HTR-8/SVneo (cell line): ENCODE data around the gene BPIFB2.
"Not testable (repeated sequence)": the region's sequence is repeated elsewhere in the genome, so short reads cannot be mapped to it uniquely, and the experiment has no call there.

ENCODE experiments used
- DNase-seq: peaks from one replicate; pipeline ENCODE4 v3.0.0; 2011; ENCODE audit warnings: low spot score, mixed read lengths; ENCODE audit not compliant: insufficient read length
- FAIRE-seq: peaks from 2 replicates; lab custom pipeline; 2011; peaks lifted over from hg19 to GRCh38; lab: Jason Lieb, UNC

BPIFB2 gene, protein sequence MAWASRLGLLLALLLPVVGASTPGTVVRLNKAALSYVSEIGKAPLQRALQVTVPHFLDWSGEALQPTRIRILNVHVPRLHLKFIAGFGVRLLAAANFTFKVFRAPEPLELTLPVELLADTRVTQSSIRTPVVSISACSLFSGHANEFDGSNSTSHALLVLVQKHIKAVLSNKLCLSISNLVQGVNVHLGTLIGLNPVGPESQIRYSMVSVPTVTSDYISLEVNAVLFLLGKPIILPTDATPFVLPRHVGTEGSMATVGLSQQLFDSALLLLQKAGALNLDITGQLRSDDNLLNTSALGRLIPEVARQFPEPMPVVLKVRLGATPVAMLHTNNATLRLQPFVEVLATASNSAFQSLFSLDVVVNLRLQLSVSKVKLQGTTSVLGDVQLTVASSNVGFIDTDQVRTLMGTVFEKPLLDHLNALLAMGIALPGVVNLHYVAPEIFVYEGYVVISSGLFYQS

DNA sequence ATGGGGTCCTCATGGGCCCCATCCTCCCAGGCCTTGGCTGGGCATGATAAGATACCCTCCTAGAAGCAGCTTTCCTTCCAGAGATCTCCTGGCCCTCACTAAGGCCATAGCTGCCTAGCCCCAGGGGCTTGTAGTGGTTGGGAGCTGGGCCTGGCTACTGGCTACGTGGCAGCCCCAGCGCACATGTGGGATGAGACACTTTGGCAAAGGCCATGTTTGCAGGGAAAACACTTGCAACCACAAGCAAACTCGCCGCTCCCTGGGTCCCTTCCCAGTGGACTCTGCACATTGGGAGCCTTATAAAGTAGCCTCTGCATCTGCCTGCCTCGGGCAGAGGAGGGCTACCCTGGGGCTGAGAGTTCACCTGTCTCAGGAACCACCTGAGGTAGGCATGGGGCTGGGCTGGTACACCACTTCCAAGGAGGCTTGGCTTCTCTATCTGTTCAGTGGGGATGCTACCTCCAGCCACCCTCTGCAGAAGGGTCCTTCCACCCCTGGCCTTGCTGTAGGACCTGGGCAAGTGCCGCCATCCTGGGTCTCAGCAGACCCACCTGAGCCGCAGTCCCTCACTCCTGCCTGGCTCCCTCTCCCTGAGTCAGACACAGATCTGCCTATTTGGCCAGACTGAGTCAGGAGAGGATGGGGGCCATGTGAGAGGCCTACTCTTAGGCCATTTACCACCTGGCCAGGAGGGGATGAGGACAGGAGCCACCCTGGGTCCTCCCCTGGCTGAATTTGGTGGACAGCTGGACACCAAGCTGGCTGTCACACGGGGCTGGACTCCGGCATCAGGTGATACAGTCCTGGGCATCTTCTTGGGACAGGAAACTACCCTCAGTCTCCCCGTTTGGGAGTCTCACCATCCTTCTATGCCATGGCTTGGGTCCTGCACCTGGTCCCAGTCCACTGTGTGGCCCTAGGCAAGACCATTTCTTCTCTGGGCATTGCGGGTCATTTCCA lies at the start of gene BPIFB2:
TSS of gene BPIFB2 (plus strand) at position 329 of the 960 bp plus-strand sequence. CDS start 871 bp downstream, outside the sequence.
- FAIRE-seq = no peak
- no peak for DNase-seq

DNA sequence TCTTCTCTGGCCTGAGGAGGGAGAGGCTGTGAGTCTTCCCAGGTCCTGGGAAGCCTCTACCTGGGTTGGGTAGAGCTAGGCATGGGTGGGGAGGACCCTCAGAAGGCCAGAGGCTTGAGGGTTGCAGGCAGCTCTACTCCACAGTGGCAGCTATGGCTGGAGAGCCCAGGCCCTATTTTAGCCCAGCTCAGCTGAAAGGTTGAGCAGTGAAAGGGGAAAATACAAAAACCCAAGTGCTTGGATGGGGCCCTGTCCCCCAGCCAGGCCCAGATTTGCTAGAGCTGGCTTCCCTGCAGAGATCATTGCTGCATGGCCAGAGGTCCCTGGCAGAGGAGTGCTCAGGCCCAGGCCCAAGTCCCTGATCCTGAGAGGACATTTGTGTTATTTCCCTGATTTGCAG lies 48.9 kb upstream of the BPIFB2 start:
- DNase-seq (no peak), FAIRE-seq (no peak)

DNA sequence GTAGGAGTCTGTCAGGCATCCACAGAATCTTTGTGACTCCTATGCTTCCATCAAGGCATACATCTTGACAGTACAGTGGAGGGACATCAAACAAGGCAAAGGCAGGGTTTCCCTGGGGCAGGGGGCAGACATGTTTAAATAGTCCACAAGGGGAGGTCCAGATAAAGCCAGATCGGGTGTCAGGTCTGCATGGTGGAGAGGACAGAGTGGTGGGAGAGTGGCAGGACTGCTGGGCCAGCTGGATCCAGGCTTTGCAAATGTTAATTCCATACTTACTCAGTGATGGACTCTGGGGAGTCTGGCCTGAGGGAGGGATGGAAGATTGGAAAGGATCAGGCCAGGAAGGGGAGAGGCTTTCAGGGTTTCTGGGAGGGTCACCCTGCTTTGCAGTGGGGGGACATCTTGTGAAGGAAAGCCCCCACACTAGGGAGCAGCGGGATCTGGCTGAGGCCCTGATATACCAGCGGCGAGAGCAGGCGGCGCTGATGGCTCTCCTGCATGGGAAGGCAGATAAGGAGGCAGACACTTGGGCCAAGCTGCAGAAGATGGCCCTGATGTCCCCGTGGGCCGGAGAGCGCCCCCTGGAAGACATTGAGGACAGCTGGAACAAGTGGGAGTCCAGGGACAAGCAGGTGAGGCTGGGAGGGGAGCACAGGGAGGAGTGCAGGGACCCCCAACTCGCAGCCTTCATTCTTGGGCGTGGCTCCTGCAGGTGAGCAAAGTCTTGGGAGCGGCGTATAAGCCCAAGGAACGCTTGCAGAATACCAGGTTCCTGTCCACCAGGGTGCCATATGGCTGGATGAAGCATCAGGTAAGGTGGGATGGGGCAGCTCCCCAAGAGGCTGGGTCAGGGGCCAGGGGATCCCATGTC lies 47.9 kb upstream of the BPIFB2 start:
- FAIRE-seq = peak; percentile 13

DNA sequence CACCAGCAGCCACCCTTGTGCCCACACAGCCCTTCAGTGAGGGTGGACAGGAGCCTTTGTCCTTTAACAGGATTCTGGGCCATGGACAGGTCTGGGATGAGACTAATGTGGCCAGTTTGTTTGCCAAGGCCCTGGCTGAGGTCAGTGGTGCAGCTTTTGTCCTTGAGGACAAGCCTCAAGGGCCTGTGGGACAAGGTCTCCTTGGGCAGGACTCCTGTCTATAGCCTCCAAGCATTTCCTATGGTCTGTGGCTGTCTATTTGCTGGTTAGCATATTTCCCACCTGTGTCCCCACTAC lies 47.3 kb upstream of the BPIFB2 start:
- no peak for FAIRE-seq
- DNase-seq = no peak

More for the DNA sequence above, 47.9 kb upstream of the BPIFB2 start:
- no peak for DNase-seq

DNA sequence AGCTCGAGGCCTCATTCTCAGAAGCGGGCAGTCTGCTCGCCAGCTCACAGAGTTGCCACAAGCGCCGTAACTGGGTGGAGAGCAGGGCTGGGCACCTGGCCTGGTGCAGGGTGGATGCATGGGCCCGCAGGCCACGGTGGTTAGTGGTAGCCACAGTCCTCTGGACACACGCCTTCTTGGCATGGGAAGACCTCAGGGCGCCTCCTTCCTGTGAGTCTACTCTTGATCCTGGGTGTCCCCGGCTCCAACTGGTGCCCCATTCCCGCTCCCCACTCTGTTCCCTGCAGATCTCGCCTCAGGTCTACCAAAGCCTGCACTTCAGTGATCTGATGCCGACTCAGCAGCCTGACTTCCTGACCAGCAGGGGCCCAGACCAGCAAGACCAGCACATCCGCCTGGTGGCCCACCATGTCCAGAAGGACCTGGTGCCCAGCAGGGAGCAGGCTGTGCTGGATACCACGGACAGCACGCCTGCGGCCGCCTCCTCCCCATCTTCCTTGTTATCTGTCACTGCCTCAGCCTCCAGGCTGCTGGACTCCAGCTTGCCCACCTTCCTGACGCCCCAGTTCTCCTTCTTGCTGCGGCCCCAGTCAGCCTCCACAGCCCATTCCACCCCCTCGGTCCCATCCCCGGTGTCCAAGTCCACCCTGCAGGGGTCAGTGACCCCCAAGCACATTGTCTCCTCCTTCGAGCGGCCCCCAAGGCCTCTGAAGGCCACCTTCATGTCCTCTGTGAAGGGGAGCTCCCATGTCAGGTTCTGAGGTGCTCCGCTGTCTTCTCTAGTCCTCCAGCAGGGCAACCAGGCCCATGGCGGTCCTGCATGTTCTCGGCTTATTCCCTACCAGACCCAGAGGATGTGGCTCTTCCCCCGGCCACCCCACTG lies 46.4 kb upstream of the BPIFB2 start:
- no peak for FAIRE-seq
- DNase-seq = no peak

DNA sequence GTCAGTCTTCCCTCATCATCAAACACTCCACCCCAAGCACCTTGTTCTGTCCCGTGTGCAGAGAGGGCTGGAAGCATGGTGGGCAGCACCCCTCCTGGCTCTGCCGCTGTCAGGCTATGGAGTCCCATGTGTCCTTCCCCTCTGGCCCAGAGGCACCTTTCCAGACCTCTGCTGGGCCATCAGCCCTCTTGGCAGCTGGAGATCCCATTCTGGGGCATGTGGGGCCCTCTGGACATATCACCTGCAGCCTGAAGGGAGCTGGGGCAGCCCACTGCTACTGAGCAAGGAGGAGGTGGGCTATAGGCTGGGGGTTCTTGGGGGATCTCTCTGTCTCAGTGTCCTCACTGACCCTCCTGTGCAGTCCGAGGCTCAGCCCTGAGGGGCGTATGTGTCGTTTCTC lies 45.5 kb upstream of the BPIFB2 start:
- FAIRE-seq (no peak), DNase-seq (no peak)

DNA sequence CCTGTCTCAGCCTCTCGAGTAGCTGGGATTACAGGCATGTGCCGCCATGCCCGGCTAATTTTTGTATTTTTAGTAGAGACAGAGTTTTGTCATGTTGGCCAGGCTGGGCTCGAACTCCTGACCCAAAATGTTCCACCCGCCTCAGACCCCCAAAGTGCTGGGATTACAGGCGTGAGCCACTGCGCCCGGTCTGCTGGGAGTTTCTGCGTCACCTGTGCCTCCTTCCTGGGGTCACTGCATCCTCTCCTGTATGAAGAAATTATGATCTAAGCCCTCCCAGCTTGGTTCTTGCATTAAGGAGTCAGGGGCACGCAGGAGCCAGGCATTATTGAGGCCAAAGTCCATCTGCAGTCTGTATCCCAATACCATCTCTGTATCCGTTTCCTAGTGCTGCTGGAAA lies 44.9 kb upstream of the BPIFB2 start:
- not testable (repeated sequence) for FAIRE-seq, DNase-seq

DNA sequence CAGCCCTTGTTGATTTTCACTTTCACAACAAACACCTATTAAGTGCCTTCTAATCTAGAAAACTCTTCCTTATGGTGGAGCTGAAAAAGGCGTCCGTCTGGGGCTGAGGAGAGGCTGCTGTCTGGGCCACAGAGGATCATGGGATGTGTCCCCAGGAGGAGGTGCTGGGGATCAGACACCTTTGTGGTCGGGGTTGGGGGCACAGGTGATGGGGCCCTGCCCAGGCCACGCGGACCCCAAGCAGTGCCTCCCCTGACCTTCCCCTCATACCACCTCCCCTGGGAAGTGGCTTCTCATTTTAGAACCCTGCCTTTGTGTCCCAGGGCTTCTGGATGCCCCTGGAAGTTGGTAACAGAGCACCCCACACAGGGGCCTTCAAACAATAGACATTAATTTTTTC lies 44.3 kb upstream of the BPIFB2 start:
- FAIRE-seq (no peak), DNase-seq (no peak)

DNA sequence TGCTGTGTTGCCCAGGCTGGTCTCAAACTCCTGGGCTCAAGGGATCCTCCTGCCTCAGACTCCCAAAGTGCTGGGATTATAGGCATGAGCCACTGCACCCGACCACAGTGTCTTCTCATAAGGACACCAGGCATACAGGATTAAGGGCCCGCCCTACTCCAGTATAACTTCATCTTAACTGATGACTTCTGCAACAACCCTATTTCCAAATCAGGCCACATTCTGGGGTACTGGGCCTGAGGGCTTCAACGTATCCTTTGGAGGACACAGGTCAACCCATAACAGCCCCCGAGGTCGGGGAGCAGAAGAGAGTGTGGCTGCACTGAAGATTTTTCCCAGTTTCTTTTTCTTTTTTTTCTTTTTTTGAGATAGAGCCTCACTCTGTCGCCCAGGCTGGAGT lies 42.9 kb upstream of the BPIFB2 start:
- FAIRE-seq (no peak), DNase-seq (no peak)

DNA sequence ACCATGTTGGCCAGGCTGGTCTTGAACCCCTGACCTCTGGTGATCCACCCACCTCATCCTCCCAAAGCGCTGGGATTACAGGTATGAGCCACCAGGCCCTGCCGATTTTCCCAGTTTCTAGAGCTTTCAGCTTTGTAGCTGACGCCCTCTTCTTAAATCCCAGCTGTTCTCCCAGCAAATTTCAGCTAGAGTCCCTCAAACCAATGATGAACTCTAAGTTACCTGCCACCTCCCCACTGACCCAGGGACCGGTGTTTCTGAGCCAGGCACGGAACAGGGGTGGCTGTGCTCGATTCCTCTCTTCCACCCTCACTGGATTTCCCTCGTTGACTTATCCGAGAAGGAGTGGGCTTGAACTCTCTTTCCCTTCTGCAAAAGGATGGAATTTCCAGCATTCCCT lies 42.4 kb upstream of the BPIFB2 start:
- DNase-seq = no peak
- no peak for FAIRE-seq

DNA sequence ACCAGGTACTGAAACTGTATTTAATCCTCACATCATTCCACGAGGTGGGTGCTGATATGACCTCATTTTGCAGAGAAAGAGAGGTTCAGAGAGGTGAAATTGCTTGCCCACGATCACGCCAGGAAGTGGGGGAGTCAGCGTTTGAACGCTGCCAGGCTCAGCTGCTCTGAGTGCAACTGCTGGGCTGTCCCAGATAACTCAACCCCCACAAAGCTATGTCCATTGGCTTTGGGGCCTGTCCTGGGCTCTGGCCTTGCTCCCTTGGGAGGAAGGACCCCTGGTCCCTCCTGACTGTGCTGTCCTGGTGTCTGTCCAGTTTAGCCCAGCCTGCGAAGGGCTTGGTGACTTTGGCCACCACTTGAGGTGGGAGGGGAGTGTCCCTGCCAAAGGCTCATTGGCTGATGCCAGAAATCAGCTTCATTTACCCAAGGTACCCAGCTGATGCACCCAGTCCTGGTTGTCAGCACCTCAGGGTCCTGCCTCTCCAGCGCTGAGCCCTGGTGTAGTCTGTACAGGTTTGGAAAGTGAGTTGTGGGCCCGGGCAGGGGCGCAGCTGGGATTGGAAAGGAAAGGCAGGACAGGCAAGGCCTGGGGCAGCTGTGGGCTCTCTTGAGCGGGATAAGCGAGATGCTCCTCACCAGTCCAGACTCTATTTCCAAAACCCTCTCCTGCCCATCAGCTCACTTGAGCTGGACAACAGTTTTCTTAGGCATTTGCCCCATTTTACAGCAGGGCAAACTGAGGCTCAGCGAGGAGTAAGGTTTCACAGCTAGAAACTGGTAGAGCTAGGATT lies 41.7 kb upstream of the BPIFB2 start:
- DNase-seq = no peak
- no peak for FAIRE-seq

DNA sequence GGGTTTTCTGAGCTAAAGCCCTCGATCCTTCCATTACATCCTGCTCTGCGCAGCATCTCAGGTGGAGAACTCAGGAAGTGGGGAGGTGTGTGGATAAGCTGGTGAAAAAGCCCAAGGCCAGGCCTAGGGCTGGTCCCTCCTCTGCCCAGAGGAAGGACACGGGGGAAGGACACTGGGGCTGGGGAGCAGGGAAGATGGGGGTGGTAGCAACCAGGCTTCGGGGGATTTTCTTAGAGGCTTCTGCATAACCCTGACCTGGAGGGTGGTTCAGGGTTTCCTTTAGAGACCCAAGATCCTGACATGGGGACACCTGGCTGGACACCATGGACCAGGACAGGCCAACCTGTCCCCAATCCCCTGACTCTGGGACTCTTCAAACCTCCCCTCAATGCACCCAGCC lies 41.1 kb upstream of the BPIFB2 start:
- no peak for FAIRE-seq

DNA sequence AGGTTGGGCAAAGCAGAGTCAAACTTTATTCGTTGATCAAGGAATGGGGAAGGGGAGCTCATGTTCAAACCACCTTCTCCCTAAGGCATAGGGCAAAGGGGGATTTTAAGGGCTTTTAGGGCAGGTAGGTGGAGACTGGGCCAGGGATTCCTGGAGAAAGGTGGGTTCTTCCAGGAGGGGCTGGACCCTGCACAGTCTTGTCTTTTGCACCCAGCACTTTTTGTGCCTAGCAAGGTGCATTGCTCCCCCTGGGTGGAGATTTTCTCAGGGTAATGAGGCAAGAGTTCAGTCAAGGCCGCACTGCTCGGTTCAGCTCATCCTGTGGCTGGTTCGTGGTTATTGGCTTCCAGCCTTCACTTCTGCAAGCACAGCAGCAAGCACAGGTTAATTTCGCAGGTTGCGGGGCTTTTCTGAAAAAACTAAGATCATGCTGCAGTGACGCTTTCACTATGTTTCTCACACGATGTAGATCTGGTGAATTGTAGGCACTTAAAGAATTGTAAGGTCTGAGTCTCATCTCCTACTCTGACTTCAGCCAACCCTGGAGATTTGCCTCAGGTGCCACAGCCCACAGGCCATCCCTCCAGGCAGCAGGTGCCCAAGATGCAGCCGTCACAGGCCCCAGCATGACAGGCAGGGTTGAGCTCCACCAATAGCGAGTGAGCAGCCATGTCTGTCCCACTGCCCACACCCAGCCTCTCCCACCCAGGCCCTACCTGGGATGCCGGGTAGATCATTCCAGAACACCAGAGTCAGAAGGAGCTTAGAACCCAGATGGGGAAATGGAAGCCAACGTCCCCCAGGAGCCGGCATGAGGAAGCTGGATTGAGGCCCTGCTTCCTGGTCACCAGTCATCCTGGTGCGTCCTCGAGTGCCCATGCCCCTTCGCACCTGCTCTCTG lies 40.4 kb upstream of the BPIFB2 start:
- DNase-seq (no peak), FAIRE-seq (no peak)

More for the DNA sequence above, 41.1 kb upstream of the BPIFB2 start:
- no peak for DNase-seq

DNA sequence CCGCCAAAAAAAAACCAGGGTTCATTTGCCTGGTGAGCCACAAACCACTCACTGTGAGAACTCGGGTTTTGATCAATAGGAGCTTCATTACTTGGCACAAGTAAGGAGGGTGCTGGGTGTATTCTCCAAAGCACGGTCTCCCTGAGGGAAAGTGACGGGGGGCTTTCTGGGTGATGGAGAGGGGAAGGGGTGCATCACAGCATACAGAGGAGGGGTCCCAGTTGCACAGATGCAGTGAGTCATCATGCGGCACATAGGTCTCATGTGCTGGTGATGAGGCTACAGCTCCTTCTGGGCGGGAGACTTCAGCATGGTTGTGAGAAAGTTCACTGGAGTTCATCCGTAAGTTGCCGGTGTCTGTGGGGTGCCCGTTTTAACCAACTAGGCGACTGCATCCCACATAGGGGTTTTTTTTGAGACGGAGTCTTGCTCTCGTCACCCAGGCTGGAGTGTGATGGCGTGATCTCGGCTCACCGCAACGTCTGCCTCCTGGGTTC lies 39.5 kb upstream of the BPIFB2 start:
- no peak for FAIRE-seq

DNA sequence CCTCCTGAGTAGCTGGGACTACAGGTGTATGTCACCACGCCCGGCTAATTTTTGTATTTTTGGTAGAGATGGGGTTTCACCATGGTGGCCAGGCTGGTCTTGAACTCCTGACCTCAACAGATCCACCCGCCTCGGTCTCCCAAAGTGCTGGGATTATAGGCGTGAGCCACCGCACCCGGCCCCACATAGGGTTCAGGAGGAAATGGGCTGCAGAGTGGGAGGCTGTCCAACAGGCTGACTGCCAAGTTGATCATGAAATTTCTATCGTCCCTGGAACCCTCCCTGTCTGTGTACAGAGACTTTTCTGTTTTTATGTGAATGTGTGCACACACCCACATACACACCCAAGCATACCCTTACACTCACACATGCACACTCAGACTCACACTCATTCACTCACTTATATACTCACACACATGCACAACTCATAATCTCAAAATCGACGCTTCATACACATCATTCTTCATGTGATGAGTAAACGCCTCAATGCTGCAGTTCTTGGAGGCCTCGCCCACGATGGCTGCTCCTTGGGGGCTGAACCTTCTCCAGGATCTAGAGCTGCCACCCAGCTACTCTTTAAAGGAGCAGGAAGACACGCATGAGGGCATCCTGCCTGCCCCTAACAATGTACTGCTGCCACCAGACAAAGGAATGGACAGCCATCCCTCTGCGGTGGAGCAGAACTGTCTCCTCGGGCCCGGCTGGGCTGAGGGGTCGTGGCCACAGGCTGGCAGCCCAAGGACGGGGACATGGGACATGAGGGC lies 38.8 kb upstream of the BPIFB2 start:
- no peak for FAIRE-seq

More for the DNA sequence above, 39.5 kb upstream of the BPIFB2 start:
- no peak for DNase-seq

DNA sequence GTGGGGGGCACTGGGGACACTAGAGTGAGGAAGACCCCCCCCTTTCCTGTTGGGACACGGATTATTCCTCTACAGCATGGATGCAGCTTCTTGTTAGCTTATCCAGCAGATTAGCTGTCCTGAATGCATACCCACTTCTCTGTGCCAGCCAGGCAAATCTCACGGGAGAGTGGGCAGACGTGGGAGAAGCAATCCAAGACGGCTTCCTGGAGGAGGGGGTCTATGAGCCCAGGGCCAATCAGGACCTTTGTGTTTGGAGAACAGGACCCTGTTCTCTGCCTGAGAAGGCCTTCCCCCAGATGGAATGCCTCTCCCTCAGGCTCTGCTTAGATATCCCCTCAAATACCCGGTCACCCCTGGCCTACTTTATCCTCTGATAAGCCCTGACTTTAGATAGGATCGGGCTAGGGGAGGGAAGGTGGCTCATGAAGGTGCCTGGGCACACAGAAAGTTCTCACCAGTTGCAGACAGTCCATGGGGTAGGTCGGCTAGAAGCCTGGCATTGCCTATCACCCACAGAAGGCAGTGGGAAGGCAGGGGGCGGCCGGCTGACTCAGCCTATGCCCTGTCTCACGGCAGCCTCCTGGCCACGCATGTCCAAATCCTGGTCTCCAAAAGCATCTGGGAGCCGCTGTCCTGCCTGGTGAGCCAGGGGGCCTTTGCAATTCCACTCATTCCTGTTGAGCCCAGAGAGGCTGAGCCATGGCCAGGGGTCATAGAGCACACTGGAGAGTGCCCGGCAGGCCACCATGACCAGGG lies 38.0 kb upstream of the BPIFB2 start:
- no peak for FAIRE-seq
- DNase-seq = no peak

More for the DNA sequence above, 38.8 kb upstream of the BPIFB2 start:
- DNase-seq = no peak
